Naive thymus-derived CD8-positive, alpha-beta T cell (primary cell): Measurements from ENCODE around the gene DGKE. TPM values are rescaled to one million over a fixed set of nuclear protein-coding genes. Genes with fewer than 3 reads are reported as not detected.

Source experiments
- ATAC-seq, 2 donors: fragments of 150-1000 bp; cut with Tn5 transposase in 1 of 2; sonication (Bioruptor Pico), chemical (Tn5 transposase) in 1 of 2; 1 replicate in 1 of 2; 2 replicates in 1 of 2; pipeline ENCODE4 v1.10.0; 2021; ENCODE audit warnings: mild to moderate bottlenecking in 2 of 2, moderate library complexity in 2 of 2
- POLR2A ChIA-PET: fragments of 350-600 bp; sonication (Branson Sonifier 250); formaldehyde crosslinking; loops from one replicate; lab custom pipeline; 2021; ENCODE audit warnings: antibody characterized with exemption; lab: Charles Lee
- DNase-seq, 10 donors: peaks; one replicate each; pipeline versions ENCODE4 v3.0.0 to v3.0.0-alpha.2; 2020 to 2022
- H3K27ac Mint-ChIP-seq, 10 donors: one replicate each; pipeline ENCODE4 v1.8.0; 2020 to 2022; ENCODE audit warnings: mild to moderate bottlenecking in 10 of 10, mixed read lengths in 10 of 10, moderate library complexity in 4 of 10, inconsistent platforms in 1 of 10
- H3K27me3 Mint-ChIP-seq, 5 donors: one replicate each; pipeline ENCODE4 v1.8.0; 2021 to 2022; ENCODE audit warnings: mixed read lengths in 5 of 5
- H3K36me3 Mint-ChIP-seq, 3 donors: one replicate each; pipeline ENCODE4 v1.8.0; 2020 to 2022; ENCODE audit warnings: mixed read lengths in 3 of 3, mild to moderate bottlenecking in 2 of 3, inconsistent platforms in 1 of 3
- H3K4me1 Mint-ChIP-seq, 4 donors: one replicate each; pipeline ENCODE4 v1.8.0; 2021 to 2022; ENCODE audit warnings: mixed read lengths in 4 of 4
- H3K4me3 Mint-ChIP-seq, 10 donors: one replicate each; pipeline ENCODE4 v1.8.0; 2020 to 2022; ENCODE audit warnings: mild to moderate bottlenecking in 10 of 10, mixed read lengths in 10 of 10, moderate library complexity in 6 of 10, inconsistent platforms in 1 of 10
- H3K9me3 Mint-ChIP-seq, 9 donors: one replicate each; pipeline ENCODE4 v1.8.0; 2020 to 2022; ENCODE audit warnings: mixed read lengths in 9 of 9, mild to moderate bottlenecking in 3 of 9, inconsistent platforms in 1 of 9, moderate library complexity in 1 of 9
- polyA plus RNA-seq, 3 donors: library from polyadenylated mRNA; unstranded; fragments of 300-500 nt; fragmentation: Illumina TruSeq; gene quantifications; one replicate each; pipeline ENCODE4 v1.2.3, GENCODE V29; 2021
- total RNA-seq, 8 experiments: library from RNA in 2 of 8; stranded (reverse) in 2 of 8; gene quantifications; one replicate each; pipeline ENCODE4 v1.2.3 and lab custom pipeline; 2021 to 2026

The DGKE gene
- total RNA-seq = 10 to 100 TPM; 40.0 to 45.8 TPM
- polyA plus RNA-seq = 1 to 10 TPM; 3.8 to 4.7 (median 4.1) TPM
- 43.9 to 135 (median 95.2) reads per million in 6 experiments for total RNA-seq (lab: John Stamatoyannopoulos, UW)

- POLR2A ChIA-PET = interaction anchor here (0.9 to 3.1 kb wide), 7 partner anchors 10 to 1595 kb away, joined by 3 to 20 read pairs (median 8); partner anchors contain the start of genes NOG and TRIM25
- Mint-ChIP-seq H3K36me3 (peaks cover 0 to 39% (median 8%) of the 10 kb centered on the region in 3 donors), H3K4me1 (peaks cover 31 to 72% (median 70%) of the 10 kb centered on the region in 4 donors), H3K9me3 (no peaks in the 10 kb centered on the region), H3K4me3 (peak within 1 kb of the TSS; percentile 89 to 98 (median 96)), H3K27ac (peak within 1 kb of the TSS; percentile 79 to 97 (median 94)), H3K27me3 (no peaks in the 10 kb centered on the region)
- DNase-seq = peak; percentile 95 to 100 (median 98)
- peak; percentile 78 to 83 for ATAC-seq
Measured at GRCh38 chr17:56833809-56834379, at the start of gene DGKE, which contains the start of gene C17orf67. DGKE (plus strand) TSS chr17:56834151; CDS start chr17:56834796, 645 bp downstream. C17orf67 (minus strand) TSS chr17:56833920; CDS start chr17:56815810, 18,110 bp downstream.

- POLR2A ChIA-PET = interaction anchor here (3.4 kb wide), 1 partner anchor 192 kb away, joined by 8 read pairs; the partner anchor contains the start of gene NOG
Measured at GRCh38 chr17:56785405-56785804, 48.5 kb upstream of the DGKE start.

GRCh38 chr17:56785997-56786680 lies 47.8 kb upstream of the DGKE start:
- no peak for ATAC-seq
- Mint-ChIP-seq H3K9me3 (no peaks in the 10 kb centered on the region), H3K4me3 (no peak overlapping the region), H3K27ac (peak overlapping the region in 2 of 10 donors; percentile 81 to 86), H3K27me3 (peaks cover 0 to 2% (median 0%) of the 10 kb centered on the region in 5 donors), H3K4me1 (peaks cover 1 to 18% (median 10%) of the 10 kb centered on the region in 4 donors), H3K36me3 (peaks cover 0 to 4% (median 1%) of the 10 kb centered on the region in 3 donors)
- POLR2A ChIA-PET = interaction anchor here (1.0 to 3.4 kb wide), 2 partner anchors 70 to 192 kb away, joined by 3 to 8 read pairs; partner anchors contain the start of gene NOG
- DNase-seq = no peak

More at GRCh38 chr17:56785405-56785804, 48.5 kb upstream of the DGKE start:
- DNase-seq (no peak), ATAC-seq (no peak)
- H3K27ac Mint-ChIP-seq = peak overlapping the region in 1 of 10 donors; percentile 27
- peaks cover 2 to 20% (median 13%) of the 10 kb centered on the region in 4 donors for H3K4me1 Mint-ChIP-seq
- no peak overlapping the region for H3K4me3 Mint-ChIP-seq
- peaks cover 0 to 2% (median 0%) of the 10 kb centered on the region in 5 donors for H3K27me3 Mint-ChIP-seq
- no peaks in the 10 kb centered on the region for H3K9me3 Mint-ChIP-seq
- peaks cover 0 to 1% (median 0%) of the 10 kb centered on the region in 3 donors for H3K36me3 Mint-ChIP-seq

GRCh38 chr17:56786989-56787482 lies 46.9 kb upstream of the DGKE start:
- peaks cover 1 to 18% (median 10%) of the 10 kb centered on the region in 4 donors for H3K4me1 Mint-ChIP-seq
- H3K27me3 Mint-ChIP-seq = peaks cover 0 to 2% (median 0%) of the 10 kb centered on the region in 5 donors
- POLR2A ChIA-PET = interaction anchor here (1.0 to 3.4 kb wide), 2 partner anchors 71 to 193 kb away, joined by 3 to 8 read pairs; partner anchors contain the start of gene NOG
- H3K9me3 Mint-ChIP-seq = peaks cover 0 to 4% (median 0%) of the 10 kb centered on the region in 9 donors
- ATAC-seq (peak; percentile 43 to 78), DNase-seq (peak in 1 of 10 donors; percentile 8)
- peak overlapping the region in 4 of 10 donors; percentile 7 to 53 (median 20) for H3K4me3 Mint-ChIP-seq
- peaks cover under 1 to 9% (median 1%) of the 10 kb centered on the region in 3 donors for H3K36me3 Mint-ChIP-seq
- peak overlapping the region in 4 of 10 donors; percentile 41 to 86 (median 66) for H3K27ac Mint-ChIP-seq

GRCh38 chr17:56792267-56792666 lies 41.7 kb upstream of the DGKE start:
- Mint-ChIP-seq H3K36me3 (peaks cover 3 to 21% (median 19%) of the 10 kb centered on the region in 3 donors), H3K4me1 (peaks cover 0 to 8% (median 5%) of the 10 kb centered on the region in 4 donors), H3K9me3 (peaks cover 0 to 16% (median 0%) of the 10 kb centered on the region in 9 donors), H3K4me3 (peak overlapping the region in 1 of 10 donors; percentile 48), H3K27me3 (no peaks in the 10 kb centered on the region), H3K27ac (peak overlapping the region in 5 of 10 donors; percentile 18 to 72 (median 47))
- POLR2A ChIA-PET = no interaction called here
- ATAC-seq (no peak), DNase-seq (no peak)

- Mint-ChIP-seq H3K27ac (peak overlapping the region in 2 of 10 donors; percentile 27 to 28), H3K4me3 (no peak overlapping the region), H3K27me3 (no peaks in the 10 kb centered on the region), H3K4me1 (peaks cover 0 to 7% (median 0%) of the 10 kb centered on the region in 4 donors), H3K9me3 (peaks cover 0 to 16% (median 0%) of the 10 kb centered on the region in 9 donors), H3K36me3 (peaks cover 3 to 24% (median 19%) of the 10 kb centered on the region in 3 donors)
- no peak for DNase-seq
- POLR2A ChIA-PET = no interaction called here
- ATAC-seq = no peak
Measured at GRCh38 chr17:56793531-56793930, 40.4 kb upstream of the DGKE start.

GRCh38 chr17:56793957-56794356 lies 40.0 kb upstream of the DGKE start:
- Mint-ChIP-seq H3K4me3 (no peak overlapping the region), H3K27ac (peak overlapping the region in 1 of 10 donors; percentile 27), H3K9me3 (peaks cover 0 to 16% (median 0%) of the 10 kb centered on the region in 9 donors), H3K4me1 (peaks cover 0 to 7% (median 0%) of the 10 kb centered on the region in 4 donors), H3K27me3 (no peaks in the 10 kb centered on the region), H3K36me3 (peaks cover 3 to 24% (median 19%) of the 10 kb centered on the region in 3 donors)
- ATAC-seq = no peak
- POLR2A ChIA-PET = no interaction called here
- no peak for DNase-seq

- peaks cover 0 to 7% (median 0%) of the 10 kb centered on the region in 4 donors for H3K4me1 Mint-ChIP-seq
- ATAC-seq = no peak
Measured at GRCh38 chr17:56795221-56795865, 38.6 kb upstream of the DGKE start.

GRCh38 chr17:56796536-56796935 lies 37.4 kb upstream of the DGKE start:
- Mint-ChIP-seq H3K9me3 (peaks cover 0 to 16% (median 0%) of the 10 kb centered on the region in 9 donors), H3K27me3 (no peaks in the 10 kb centered on the region), H3K27ac (no peak overlapping the region), H3K36me3 (peaks cover 3 to 23% (median 19%) of the 10 kb centered on the region in 3 donors), H3K4me3 (no peak overlapping the region), H3K4me1 (peaks cover 0 to 6% (median 0%) of the 10 kb centered on the region in 4 donors)
- no peak for ATAC-seq
- POLR2A ChIA-PET = no interaction called here
- DNase-seq = no peak

More at GRCh38 chr17:56795221-56795865, 38.6 kb upstream of the DGKE start:
- DNase-seq = no peak
- Mint-ChIP-seq H3K9me3 (peaks cover 0 to 16% (median 0%) of the 10 kb centered on the region in 9 donors), H3K27me3 (no peaks in the 10 kb centered on the region), H3K27ac (peak overlapping the region in 1 of 10 donors; percentile 67), H3K4me3 (no peak overlapping the region), H3K36me3 (peaks cover 3 to 28% (median 19%) of the 10 kb centered on the region in 3 donors)
- POLR2A ChIA-PET = no interaction called here

GRCh38 chr17:56798916-56799315 lies 35.0 kb upstream of the DGKE start:
- no peaks in the 10 kb centered on the region for H3K9me3 Mint-ChIP-seq
- H3K27ac Mint-ChIP-seq = peak overlapping the region in 1 of 10 donors; percentile 76
- no peaks in the 10 kb centered on the region for H3K27me3 Mint-ChIP-seq
- peaks cover 0 to 21% (median 13%) of the 10 kb centered on the region in 3 donors for H3K36me3 Mint-ChIP-seq
- ATAC-seq = no peak
- DNase-seq = no peak
- POLR2A ChIA-PET = no interaction called here
- no peak overlapping the region for H3K4me3 Mint-ChIP-seq
- H3K4me1 Mint-ChIP-seq = no peaks in the 10 kb centered on the region

GRCh38 chr17:56801459-56802178 lies 32.3 kb upstream of the DGKE start:
- H3K36me3 Mint-ChIP-seq = peaks cover 0 to 20% (median 3%) of the 10 kb centered on the region in 3 donors
- H3K4me3 Mint-ChIP-seq = no peak overlapping the region
- DNase-seq = no peak
- POLR2A ChIA-PET = no interaction called here
- ATAC-seq = no peak
- no peaks in the 10 kb centered on the region for H3K4me1 Mint-ChIP-seq
- H3K9me3 Mint-ChIP-seq = no peaks in the 10 kb centered on the region
- no peaks in the 10 kb centered on the region for H3K27me3 Mint-ChIP-seq
- no peak overlapping the region for H3K27ac Mint-ChIP-seq
